ENCODE data around the gene KCNAB1. TPM values are rescaled to one million over a fixed set of nuclear protein-coding genes. Genes with fewer than 3 reads are reported as not detected.

Gene KCNAB1
- polyA plus RNA-seq, 3 donors from 2014 or later: 0.06 to 0.37 (median 0.31) TPM

GRCh38 chr3:156353563-156353962 is 233.2 kb downstream of the KCNAB1 start:
- Mint-ChIP-seq H3K9me3 (no peaks in the 10 kb centered on the region), H3K4me1 (no peaks in the 10 kb centered on the region), H3K4me3 (no peak overlapping the region), H3K27ac (no peak overlapping the region), H3K36me3 (no peaks in the 10 kb centered on the region), H3K27me3 (ENCODE audit: low read depth in 3 of 3) (peaks cover 0 to 4% (median 2%) of the 10 kb centered on the region in 3 donors)
- DNase-seq: no peak

GRCh38 chr3:156356537-156357363 is 236.4 kb downstream of the KCNAB1 start:
- Mint-ChIP-seq H3K9me3 (no peaks in the 10 kb centered on the region), H3K27ac (no peak overlapping the region)

GRCh38 chr3:156358232-156358631 is 237.9 kb downstream of the KCNAB1 start:
- no peak overlapping the region for H3K27ac Mint-ChIP-seq
- no peaks in the 10 kb centered on the region for H3K36me3 Mint-ChIP-seq
- no peak for DNase-seq
- no peaks in the 10 kb centered on the region for H3K4me1 Mint-ChIP-seq
- peaks cover 0 to 6% (median 0%) of the 10 kb centered on the region in 3 donors for H3K27me3 Mint-ChIP-seq (ENCODE audit: low read depth in 3 of 3)
- H3K9me3 Mint-ChIP-seq: no peaks in the 10 kb centered on the region
- H3K4me3 Mint-ChIP-seq: no peak overlapping the region

More at GRCh38 chr3:156356537-156357363, 236.4 kb downstream of the KCNAB1 start:
- Mint-ChIP-seq H3K27me3 (ENCODE audit: low read depth in 3 of 3) (peaks cover 0 to 5% (median 2%) of the 10 kb centered on the region in 3 donors), H3K36me3 (no peaks in the 10 kb centered on the region), H3K4me1 (no peaks in the 10 kb centered on the region), H3K4me3 (no peak overlapping the region)
- DNase-seq: no peak

- Mint-ChIP-seq H3K27ac (no peak overlapping the region), H3K27me3 (ENCODE audit: low read depth in 3 of 3) (peaks cover 0 to 6% (median 0%) of the 10 kb centered on the region in 3 donors), H3K4me3 (no peak overlapping the region), H3K9me3 (no peaks in the 10 kb centered on the region), H3K4me1 (no peaks in the 10 kb centered on the region), H3K36me3 (no peaks in the 10 kb centered on the region)
- DNase-seq: no peak
Observed at GRCh38 chr3:156359368-156359767, 239.0 kb downstream of the KCNAB1 start.

- Mint-ChIP-seq H3K27ac (no peak overlapping the region), H3K9me3 (no peaks in the 10 kb centered on the region), H3K36me3 (no peaks in the 10 kb centered on the region), H3K4me1 (no peaks in the 10 kb centered on the region), H3K4me3 (no peak overlapping the region), H3K27me3 (ENCODE audit: low read depth in 3 of 3) (peaks cover 0 to 6% (median 0%) of the 10 kb centered on the region in 3 donors)
- no peak for DNase-seq
Observed at GRCh38 chr3:156360083-156360482, 239.7 kb downstream of the KCNAB1 start.

- no peak overlapping the region for H3K4me3 Mint-ChIP-seq
- no peaks in the 10 kb centered on the region for H3K36me3 Mint-ChIP-seq
- H3K27ac Mint-ChIP-seq: no peak overlapping the region
- H3K9me3 Mint-ChIP-seq: no peaks in the 10 kb centered on the region
- DNase-seq: no peak
- H3K27me3 Mint-ChIP-seq (ENCODE audit: low read depth in 3 of 3): peaks cover 0 to 6% (median 1%) of the 10 kb centered on the region in 3 donors
- H3K4me1 Mint-ChIP-seq: no peaks in the 10 kb centered on the region
Observed at GRCh38 chr3:156360963-156361362, 240.6 kb downstream of the KCNAB1 start.

GRCh38 chr3:156366559-156366958 is 246.2 kb downstream of the KCNAB1 start:
- no peaks in the 10 kb centered on the region for H3K36me3 Mint-ChIP-seq
- H3K4me3 Mint-ChIP-seq: no peak overlapping the region
- no peaks in the 10 kb centered on the region for H3K9me3 Mint-ChIP-seq
- no peaks in the 10 kb centered on the region for H3K4me1 Mint-ChIP-seq
- H3K27ac Mint-ChIP-seq: no peak overlapping the region
- DNase-seq: no peak
- H3K27me3 Mint-ChIP-seq (ENCODE audit: low read depth in 3 of 3): peaks cover 0 to 5% (median 3%) of the 10 kb centered on the region in 3 donors

- Mint-ChIP-seq H3K4me1 (no peaks in the 10 kb centered on the region), H3K9me3 (no peaks in the 10 kb centered on the region), H3K27ac (no peak overlapping the region), H3K4me3 (no peak overlapping the region), H3K27me3 (ENCODE audit: low read depth in 3 of 3) (peaks cover 0 to 5% (median 2%) of the 10 kb centered on the region in 3 donors), H3K36me3 (no peaks in the 10 kb centered on the region)
- no peak for DNase-seq
Observed at GRCh38 chr3:156368189-156368588, 247.8 kb downstream of the KCNAB1 start.

GRCh38 chr3:156371701-156372100 is 251.3 kb downstream of the KCNAB1 start:
- Mint-ChIP-seq H3K4me1 (no peaks in the 10 kb centered on the region), H3K36me3 (no peaks in the 10 kb centered on the region), H3K4me3 (no peak overlapping the region), H3K27me3 (ENCODE audit: low read depth in 3 of 3) (peaks cover 0 to 3% (median 2%) of the 10 kb centered on the region in 3 donors), H3K9me3 (peaks cover 0 to 2% (median 0%) of the 10 kb centered on the region in 6 donors), H3K27ac (no peak overlapping the region)
- no peak for DNase-seq

- H3K27me3 Mint-ChIP-seq (ENCODE audit: low read depth in 3 of 3): peaks cover 0 to 3% (median 0%) of the 10 kb centered on the region in 3 donors
- H3K9me3 Mint-ChIP-seq: peaks cover 0 to 2% (median 0%) of the 10 kb centered on the region in 6 donors
- H3K4me1 Mint-ChIP-seq: no peaks in the 10 kb centered on the region
- no peaks in the 10 kb centered on the region for H3K36me3 Mint-ChIP-seq
- no peak overlapping the region for H3K27ac Mint-ChIP-seq
- H3K4me3 Mint-ChIP-seq: no peak overlapping the region
- DNase-seq: no peak
Observed at GRCh38 chr3:156373095-156373494, 252.7 kb downstream of the KCNAB1 start.

- no peak for DNase-seq
- Mint-ChIP-seq H3K4me3 (no peak overlapping the region), H3K27ac (no peak overlapping the region), H3K9me3 (peaks cover 0 to 2% (median 0%) of the 10 kb centered on the region in 6 donors), H3K27me3 (ENCODE audit: low read depth in 3 of 3) (peaks cover 0 to 3% (median 0%) of the 10 kb centered on the region in 3 donors), H3K4me1 (no peaks in the 10 kb centered on the region), H3K36me3 (no peaks in the 10 kb centered on the region)
Observed at GRCh38 chr3:156373654-156374053, 253.3 kb downstream of the KCNAB1 start.

- Mint-ChIP-seq H3K9me3 (peaks cover 0 to 2% (median 0%) of the 10 kb centered on the region in 6 donors), H3K36me3 (no peaks in the 10 kb centered on the region), H3K4me3 (no peak overlapping the region), H3K27me3 (ENCODE audit: low read depth in 3 of 3) (peaks cover 0 to 5% (median 4%) of the 10 kb centered on the region in 3 donors), H3K4me1 (no peaks in the 10 kb centered on the region), H3K27ac (no peak overlapping the region)
- no peak for DNase-seq
Observed at GRCh38 chr3:156376199-156376598, 255.8 kb downstream of the KCNAB1 start.

GRCh38 chr3:156377266-156377665 is 256.9 kb downstream of the KCNAB1 start:
- Mint-ChIP-seq H3K9me3 (peaks cover 0 to 2% (median 0%) of the 10 kb centered on the region in 6 donors), H3K4me3 (no peak overlapping the region), H3K4me1 (no peaks in the 10 kb centered on the region), H3K27ac (no peak overlapping the region), H3K27me3 (ENCODE audit: low read depth in 3 of 3) (peaks cover 0 to 5% (median 4%) of the 10 kb centered on the region in 3 donors), H3K36me3 (no peaks in the 10 kb centered on the region)
- no peak for DNase-seq

GRCh38 chr3:156377718-156378117 is 257.3 kb downstream of the KCNAB1 start:
- Mint-ChIP-seq H3K27me3 (ENCODE audit: low read depth in 3 of 3) (peaks cover 0 to 5% (median 4%) of the 10 kb centered on the region in 3 donors), H3K4me3 (no peak overlapping the region), H3K27ac (no peak overlapping the region), H3K36me3 (no peaks in the 10 kb centered on the region), H3K4me1 (no peaks in the 10 kb centered on the region), H3K9me3 (peaks cover 0 to 2% (median 0%) of the 10 kb centered on the region in 6 donors)
- DNase-seq: no peak

Data from immature natural killer cell (primary cell).